Measurements from ENCODE around the gene SMARCC1.
"Not testable (repeated sequence)": the region's sequence is repeated elsewhere in the genome, so short reads cannot be mapped to it uniquely, and the experiment has no call there.

Gene SMARCC1

GRCh38 chr3:47781685-47782445, at the start of gene SMARCC1:
TSS of gene SMARCC1 (minus strand) at chr3:47781893. CDS start at chr3:47781797, 96 bp downstream.
- DNase-seq (ENCODE audit: low spot score), result peak; percentile 98
- in situ Hi-C loops (cut with MboI; ENCODE audit: low sequenced_read_pairs, unreplicated experiment), result no loop called here
- TF ChIP-seq CTCF (IDR thresholded peaks at IDR 0.05; ENCODE audit: borderline replicate concordance, control extremely low read depth, extremely low read depth, insufficient read depth, missing control alignments), result no peak

- in situ Hi-C loops (cut with MboI; ENCODE audit: low sequenced_read_pairs, unreplicated experiment); DNase-seq (ENCODE audit: low spot score): not testable (repeated sequence)
These were observed 47.8 kb upstream of the SMARCC1 start for GRCh38 chr3:47829482-47829881.

- TF ChIP-seq CTCF (IDR thresholded peaks at IDR 0.05; ENCODE audit: borderline replicate concordance, control extremely low read depth, extremely low read depth, insufficient read depth, missing control alignments), result no peak
- DNase-seq (ENCODE audit: low spot score), result no peak
- in situ Hi-C loops (cut with MboI; ENCODE audit: low sequenced_read_pairs, unreplicated experiment), result no loop called here
These were observed 43.9 kb upstream of the SMARCC1 start for GRCh38 chr3:47825590-47825989.

- peak; percentile 97 for DNase-seq (ENCODE audit: low spot score)
- in situ Hi-C loops (cut with MboI; ENCODE audit: low sequenced_read_pairs, unreplicated experiment), result no loop called here
- peak; percentile 96 for TF ChIP-seq CTCF (IDR thresholded peaks at IDR 0.05; ENCODE audit: borderline replicate concordance, control extremely low read depth, extremely low read depth, insufficient read depth, missing control alignments)
These were observed 43.1 kb upstream of the SMARCC1 start for GRCh38 chr3:47824541-47825473.

GRCh38 chr3:47817609-47818008, 35.9 kb upstream of the SMARCC1 start:
- DNase-seq (ENCODE audit: low spot score), result peak; percentile 5
- TF ChIP-seq CTCF (IDR thresholded peaks at IDR 0.05; ENCODE audit: borderline replicate concordance, control extremely low read depth, extremely low read depth, insufficient read depth, missing control alignments), result no peak
- in situ Hi-C loops (cut with MboI; ENCODE audit: low sequenced_read_pairs, unreplicated experiment), result no loop called here

- no peak for TF ChIP-seq CTCF (IDR thresholded peaks at IDR 0.05; ENCODE audit: borderline replicate concordance, control extremely low read depth, extremely low read depth, insufficient read depth, missing control alignments)
- DNase-seq (ENCODE audit: low spot score), result peak; percentile 40
- in situ Hi-C loops (cut with MboI; ENCODE audit: low sequenced_read_pairs, unreplicated experiment), result no loop called here
These were observed 32.0 kb upstream of the SMARCC1 start for GRCh38 chr3:47813551-47814177.

Measured in GM13976 (cell line).